HFF-Myc (cell line): ENCODE data around the gene ZSWIM6.

Experiments used
- DNase-seq: peaks from one replicate; pipeline ENCODE4 v3.0.0-alpha.2; 2011; ENCODE audit warnings: low read depth; ENCODE audit errors: extremely low read depth
- H3K4me3 ChIP-seq: replicated peaks from 2 replicates; pipeline ENCODE4 v1.5.1; 2011; ENCODE audit warnings: low read depth, mild to moderate bottlenecking, control low read depth, low read length
- CTCF ChIP-seq: IDR thresholded peaks from 2 replicates; pipeline ENCODE4 v1.5.1; 2012; ENCODE audit warnings: mild to moderate bottlenecking, low read depth, low read length, control low read depth; ENCODE audit errors: missing control alignments

The ZSWIM6 gene

GRCh38 chr5:61354199-61354598 is 22.1 kb downstream of the ZSWIM6 start:
- H3K4me3 ChIP-seq, result no peak overlapping the region
- no peak for TF ChIP-seq CTCF
- no peak for DNase-seq

- H3K4me3 ChIP-seq, result no peak overlapping the region
- DNase-seq, result no peak
- TF ChIP-seq CTCF, result peak; percentile 45
These were observed 25.7 kb downstream of the ZSWIM6 start for GRCh38 chr5:61357745-61358144.

- TF ChIP-seq CTCF, result peak; percentile 42
- no peak overlapping the region for H3K4me3 ChIP-seq
- DNase-seq, result no peak
These were observed 30.8 kb downstream of the ZSWIM6 start for GRCh38 chr5:61362796-61363368.

- no peak for TF ChIP-seq CTCF
- DNase-seq, result no peak
These were observed 31.5 kb downstream of the ZSWIM6 start for GRCh38 chr5:61363401-61364114.

GRCh38 chr5:61366497-61367240 is 34.6 kb downstream of the ZSWIM6 start:
- no peak overlapping the region for H3K4me3 ChIP-seq
- no peak for DNase-seq
- no peak for TF ChIP-seq CTCF

More at GRCh38 chr5:61363401-61364114, 31.5 kb downstream of the ZSWIM6 start:
- no peak overlapping the region for H3K4me3 ChIP-seq

GRCh38 chr5:61370506-61370905 is 38.4 kb downstream of the ZSWIM6 start:
- no peak overlapping the region for H3K4me3 ChIP-seq
- no peak for TF ChIP-seq CTCF
- no peak for DNase-seq
